SIG-M5 treated with dmso at 0.1 percent for 504 hours (cell line): ENCODE data around the gene SZT2.
"Not testable (repeated sequence)": the region's sequence is repeated elsewhere in the genome, so short reads cannot be mapped to it uniquely, and the experiment has no call there.

Experiments used
- DNase-seq: peaks from one replicate; lab custom pipeline; 2025; ENCODE audit not compliant: unreplicated experiment; lab: John Stamatoyannopoulos, UW

SZT2 gene

DNA sequence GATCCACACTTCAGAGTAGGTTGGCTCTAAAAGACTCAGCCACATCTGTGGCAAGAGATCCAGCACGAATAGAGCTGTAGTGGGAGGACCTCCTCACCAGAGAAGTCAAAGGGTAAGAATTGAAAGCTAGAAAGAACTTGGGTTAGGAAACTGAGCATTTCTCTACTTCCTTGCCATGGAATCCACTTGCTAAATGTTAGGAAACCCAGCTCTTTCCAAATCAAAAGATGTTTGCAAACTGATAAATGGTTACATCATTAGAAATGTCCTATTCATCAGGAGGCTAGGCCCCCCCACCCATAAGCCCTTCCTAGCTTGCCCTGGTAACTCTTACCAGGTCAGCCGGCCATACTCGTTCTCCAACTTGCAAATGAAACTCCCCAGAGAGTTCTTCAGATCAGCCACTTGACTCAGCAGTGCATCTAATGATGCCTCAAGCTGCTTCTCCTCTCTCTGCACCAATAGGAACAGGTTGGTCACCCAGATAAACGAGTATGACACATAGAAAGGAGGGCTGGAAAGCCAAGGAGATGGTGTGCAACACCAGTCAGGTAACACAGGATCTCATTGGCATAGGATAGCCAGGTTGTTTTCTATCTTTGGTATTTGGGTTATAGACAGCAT lies 1.6 kb upstream of the SZT2 start:
- DNase-seq = no peak

DNA sequence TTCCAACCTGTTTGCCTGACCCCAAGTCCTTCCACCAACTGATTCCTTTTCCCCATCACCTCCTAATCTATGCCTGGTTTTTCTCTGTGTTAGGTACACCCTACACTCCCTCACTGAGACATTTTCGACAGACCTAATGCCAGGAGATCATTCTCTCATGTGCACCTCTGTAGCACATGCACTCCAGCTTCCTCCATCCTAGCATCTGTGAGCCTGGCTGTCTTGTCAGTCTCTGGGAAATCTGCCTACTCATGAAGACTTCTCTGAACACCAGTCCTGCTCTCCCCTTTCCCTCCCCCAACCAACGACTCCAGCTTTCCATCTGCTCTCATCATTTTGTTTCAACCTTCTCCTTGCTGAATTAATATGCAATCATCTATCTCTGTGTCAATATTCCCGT lies 1.1 kb upstream of the SZT2 start:
- no peak for DNase-seq

DNA sequence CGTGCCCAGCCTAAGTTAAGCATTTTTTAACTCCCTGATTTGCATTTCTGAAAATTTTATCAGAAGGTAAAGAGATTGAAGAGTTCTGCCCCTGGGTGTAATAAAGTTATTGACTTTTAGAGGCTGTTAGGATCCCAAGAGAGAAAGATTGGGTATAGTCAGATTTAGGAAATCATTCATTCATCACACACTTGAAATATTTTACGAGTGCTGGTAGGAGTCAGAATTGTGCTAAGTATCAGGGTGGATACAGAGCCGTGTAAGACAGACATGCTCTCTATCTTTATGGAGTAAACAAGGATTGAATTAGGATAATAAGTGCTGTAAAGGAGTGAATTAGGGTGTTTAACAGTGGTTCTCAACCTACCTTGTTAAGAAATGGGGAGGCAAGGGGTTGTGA lies 3.0 kb downstream of the SZT2 start:
- DNase-seq = no peak

DNA sequence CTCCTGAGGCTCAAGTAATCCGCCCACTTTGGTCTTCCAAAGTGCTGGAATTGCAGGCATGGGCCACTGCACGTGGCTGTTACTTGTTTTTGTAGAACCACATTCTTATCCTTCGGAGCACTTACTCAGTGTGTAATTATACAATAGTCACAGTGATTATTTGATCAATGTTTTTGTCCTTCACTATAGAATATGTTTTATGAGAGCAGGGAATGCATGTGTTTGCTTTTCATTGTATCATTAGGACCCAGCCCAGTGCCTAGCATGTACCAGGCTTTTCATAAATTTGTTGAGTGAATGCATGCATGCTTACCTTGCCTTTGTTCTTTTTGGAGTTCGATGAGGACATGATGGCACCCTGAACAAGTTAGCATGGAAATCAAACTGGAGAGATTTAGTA lies 5.8 kb downstream of the SZT2 start:
- DNase-seq = no peak

DNA sequence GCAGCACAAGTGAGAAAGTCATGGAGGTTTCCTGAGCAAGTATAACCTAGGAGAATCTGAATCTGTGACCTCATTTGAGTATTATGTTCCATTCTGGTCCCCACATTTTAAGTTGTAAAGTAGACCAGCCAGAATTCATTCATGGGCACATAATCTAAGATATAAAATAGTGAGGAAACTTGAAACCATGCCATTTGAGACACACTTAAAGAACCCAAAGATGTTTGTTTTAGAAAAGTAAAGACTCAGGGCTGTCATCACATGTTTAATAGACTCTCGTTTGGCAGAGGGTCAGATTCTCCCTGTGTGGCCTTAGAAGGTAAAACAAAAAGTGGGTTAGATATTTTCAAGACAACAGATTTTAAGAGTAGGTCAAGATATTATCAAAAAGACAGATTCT lies 6.4 kb downstream of the SZT2 start:
- no peak for DNase-seq

DNA sequence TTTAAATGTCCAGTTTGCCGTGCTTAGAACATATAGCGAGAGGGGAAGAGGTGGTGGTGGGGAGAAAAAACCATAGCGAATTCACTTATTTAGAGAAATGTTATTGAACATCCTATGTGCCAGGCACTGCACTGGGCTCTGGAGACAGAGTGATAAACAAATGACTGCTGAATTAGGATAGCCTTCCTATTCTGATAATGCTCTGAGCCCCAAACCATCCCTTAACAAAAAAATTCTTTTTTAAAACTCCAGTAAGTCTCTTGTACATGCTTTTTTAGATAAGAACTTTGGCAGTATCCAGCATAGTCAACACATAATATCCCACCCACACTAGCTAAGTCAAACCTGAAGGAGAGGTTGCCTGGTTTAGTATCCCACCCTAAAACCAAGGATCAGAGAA lies 8.5 kb downstream of the SZT2 start:
- DNase-seq = no peak

DNA sequence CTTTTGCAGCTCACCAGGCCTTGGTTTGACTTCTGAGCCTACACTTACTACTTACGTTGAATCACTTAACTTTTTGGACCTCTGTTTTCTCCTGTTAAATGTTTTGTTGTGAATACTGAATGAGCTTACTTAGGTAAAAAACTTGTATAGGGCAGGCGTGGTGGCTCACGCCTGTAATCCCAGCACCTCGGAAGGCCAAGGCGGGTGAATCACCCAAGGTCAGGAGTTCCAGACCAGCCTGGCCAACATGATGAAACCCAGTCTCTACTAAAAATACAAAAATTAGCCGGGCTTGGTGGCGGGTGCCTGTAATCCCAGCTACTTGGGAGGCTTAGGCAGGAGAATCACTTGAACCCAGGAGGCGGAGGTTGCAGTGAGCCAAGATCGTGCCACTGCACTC lies 10.7 kb downstream of the SZT2 start:
- not testable (repeated sequence) for DNase-seq

DNA sequence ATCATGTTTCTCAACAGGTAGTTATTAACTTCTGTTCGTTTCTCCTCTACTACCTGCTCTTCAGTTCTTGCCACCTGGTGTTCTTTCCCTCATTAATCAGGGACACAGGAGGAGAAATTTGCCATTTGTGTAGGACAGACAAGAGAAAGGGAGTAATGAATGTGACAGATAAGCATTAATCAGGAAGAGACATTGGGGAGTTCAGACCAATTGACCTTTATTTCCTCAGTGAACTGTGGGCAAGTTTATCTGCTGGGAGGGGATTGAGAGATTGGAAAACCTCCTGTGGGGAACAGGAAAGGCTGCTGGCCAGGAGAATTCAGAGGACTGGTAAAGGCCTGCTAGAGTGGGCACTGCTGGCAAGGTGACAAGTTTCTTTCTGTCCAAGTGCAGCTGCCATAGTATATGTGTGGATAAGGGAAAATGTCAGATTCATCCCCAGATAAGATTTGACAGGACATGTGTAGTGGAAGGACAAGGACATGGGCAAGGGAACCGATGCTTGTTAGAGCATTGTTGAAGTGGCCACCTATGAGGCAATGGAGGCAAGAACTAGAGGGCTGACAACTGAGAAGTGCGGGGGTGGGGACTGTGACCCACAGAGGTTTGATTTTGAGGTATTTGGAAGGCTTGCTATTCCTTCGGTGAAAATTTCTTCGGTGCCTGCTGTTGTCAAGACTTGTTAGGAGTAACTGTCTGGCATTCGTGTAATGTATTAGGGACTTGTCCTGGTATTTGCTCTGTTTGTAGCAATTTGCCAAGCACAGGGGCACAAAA lies 12.6 kb downstream of the SZT2 start:
- no peak for DNase-seq

DNA sequence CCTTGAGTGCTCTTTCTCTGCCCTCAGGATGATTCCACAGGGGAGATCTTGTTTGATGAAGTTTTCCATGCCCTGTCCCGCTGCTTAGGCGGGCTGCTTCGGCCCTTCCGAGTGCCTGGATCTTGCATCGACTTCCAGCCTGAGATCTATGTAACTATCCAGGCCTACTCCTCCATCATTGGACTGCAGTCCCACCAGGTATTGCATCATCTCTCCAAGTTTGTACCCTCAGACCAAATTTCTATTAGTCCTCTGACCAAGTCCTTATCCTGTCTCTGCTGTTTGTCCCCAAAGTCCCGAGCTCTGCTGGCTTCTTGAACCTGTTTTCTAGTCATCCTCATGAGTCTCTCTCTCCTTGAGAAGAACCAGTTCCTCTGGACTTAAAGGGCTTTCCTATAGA lies 14.7 kb downstream of the SZT2 start:
- DNase-seq = no peak

DNA sequence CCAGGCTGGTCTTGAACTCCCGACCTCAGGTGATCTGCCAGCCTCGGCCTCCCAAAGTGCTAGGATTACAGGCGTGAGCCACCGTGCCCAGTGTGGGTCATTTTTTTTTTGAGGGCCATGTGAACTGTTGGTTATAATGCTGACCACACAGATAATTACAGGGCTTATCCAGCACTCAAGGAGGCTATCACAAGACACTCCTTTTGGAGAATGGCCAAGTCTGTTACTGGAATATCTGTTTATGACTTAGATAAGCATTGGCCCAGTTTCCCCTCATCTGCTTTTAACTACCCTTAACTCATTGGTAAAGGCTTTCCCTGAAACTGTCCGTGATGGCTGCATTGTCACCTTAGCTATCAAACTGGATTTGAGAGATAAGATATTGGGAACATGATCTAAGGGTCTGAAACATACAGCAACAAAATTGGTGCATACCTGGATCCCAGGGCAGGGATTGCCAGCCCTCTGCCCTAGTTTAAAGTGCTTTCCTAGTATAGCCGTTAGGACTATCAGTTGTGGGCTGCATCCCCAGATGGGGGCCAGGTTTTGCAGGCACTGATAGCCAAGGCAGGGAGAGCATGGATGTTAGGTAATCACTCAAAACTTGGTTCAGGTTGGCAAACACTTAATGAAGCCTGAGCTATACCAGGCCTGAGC lies 15.6 kb downstream of the SZT2 start:
- DNase-seq = no peak

DNA sequence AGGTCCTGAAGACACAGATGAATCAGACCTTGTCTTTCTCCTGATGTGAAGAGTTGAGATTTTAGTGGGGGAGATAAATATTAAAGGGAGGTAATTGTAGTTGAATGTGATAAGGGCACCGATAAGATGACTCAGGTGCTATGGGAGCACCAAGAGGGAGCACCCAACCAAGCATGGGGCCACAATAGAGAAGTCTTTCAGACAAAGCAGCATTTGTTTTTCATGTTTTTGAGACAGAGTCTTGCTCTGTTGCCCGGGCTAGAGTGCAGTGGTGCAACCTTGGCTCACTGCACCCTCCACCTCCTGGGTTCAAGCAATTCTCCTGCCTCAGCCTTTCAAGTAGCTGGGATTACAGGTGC lies 16.2 kb downstream of the SZT2 start:
- DNase-seq = no peak

DNA sequence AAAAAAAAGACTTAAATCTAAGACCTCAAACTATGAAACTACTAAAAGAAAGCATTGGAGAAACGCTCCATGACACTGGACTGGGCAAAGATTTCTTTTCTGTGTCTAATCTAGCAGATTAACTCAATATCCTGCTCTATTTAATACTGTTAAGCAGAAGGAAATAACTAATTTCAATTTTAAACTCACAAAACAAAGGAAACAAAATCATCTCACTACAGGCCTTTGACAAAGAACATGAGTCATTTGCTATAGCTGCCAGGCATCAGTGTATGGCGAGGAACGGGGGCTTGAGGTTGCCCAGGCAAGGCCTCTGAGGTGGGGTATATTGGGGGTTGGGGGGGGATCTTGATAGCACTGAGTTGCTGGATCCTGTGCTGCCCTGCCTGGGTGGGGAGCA lies 20.9 kb downstream of the SZT2 start:
- no peak for DNase-seq

DNA sequence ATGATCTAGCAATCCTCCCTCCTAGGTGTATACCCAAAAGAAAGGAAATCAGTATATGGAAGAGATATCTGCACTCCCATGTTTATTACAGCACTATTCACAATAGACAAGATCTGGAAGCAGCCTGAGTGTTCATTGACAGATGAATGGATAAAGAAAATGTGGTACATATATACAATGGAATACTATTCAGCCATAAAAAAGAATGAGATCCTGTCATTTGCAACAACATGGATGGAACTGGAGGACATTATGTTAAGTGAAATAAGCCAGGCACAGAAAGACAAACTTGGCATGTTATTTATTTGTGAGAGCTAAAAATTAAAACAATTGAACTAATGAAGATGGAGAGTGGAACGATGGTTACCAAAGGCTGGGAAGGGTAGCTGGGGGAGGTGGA lies 23.7 kb downstream of the SZT2 start:
- not testable (repeated sequence) for DNase-seq

DNA sequence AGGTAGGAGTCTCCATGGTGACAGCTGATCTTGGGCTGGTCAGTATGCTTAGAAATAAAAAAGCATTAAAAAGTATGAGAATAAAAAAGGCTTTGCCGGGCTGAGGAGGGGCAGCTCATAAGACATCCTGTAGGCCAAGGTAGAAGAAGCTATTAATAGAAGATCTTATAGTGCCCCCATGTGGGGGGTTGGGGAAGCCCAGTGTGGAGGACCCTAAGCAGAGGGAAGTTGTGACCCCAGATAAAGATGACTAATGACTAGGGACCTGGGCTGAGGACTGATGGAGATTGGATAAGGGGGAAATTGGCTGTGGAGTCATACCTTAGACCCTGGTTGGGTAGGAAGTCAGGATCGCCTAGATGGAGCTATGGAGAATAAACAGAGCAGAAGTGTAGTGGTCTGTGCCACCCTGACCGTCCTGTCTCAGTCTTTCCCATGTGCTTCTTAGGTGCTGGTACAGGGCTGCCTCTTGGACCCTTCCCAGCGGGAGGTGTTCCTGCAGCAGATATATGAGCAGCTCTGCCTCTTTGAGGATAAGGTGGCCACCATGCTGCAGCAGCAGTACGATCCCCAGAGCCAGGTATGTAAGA lies 25.0 kb downstream of the SZT2 start:
- DNase-seq = peak; percentile 52

DNA sequence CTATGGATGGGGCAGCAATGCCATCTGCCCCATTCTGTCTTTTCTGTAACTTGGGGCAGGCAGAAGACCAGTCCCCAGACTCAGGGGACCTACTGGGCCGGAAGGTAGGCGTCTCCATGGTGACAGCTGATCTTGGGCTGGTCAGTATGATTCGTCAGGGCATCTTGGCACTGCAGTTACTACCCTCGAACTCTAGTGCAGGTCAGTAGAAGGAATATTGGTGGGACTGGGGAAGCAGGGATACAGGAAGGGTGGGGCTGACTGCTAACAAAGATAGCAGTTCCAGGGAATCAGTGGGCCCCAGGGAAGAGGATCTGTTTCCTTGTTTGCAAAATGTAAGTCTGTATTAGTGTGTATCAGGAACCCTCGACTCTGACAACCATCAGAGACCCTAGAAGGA lies 26.2 kb downstream of the SZT2 start:
- no peak for DNase-seq

DNA sequence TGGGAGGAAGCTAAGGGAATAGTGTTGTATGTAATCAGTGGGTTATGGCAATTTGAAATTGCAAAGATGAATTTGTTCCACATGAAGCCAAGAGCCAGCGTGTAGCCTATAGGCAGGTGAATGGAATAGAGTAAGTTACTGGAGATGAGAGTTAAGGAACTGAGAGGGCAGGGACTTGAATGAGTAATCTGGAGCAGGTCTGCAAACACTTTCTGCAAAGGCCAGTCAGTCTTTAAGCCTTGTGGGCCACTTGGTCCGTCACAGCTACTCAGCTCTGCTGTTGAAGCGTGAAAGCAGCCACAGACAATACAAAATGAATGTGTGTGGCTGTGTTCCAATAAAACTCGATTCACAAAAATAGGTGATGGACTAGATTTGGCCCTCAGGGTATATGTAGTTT lies 29.2 kb downstream of the SZT2 start:
- DNase-seq = no peak

DNA sequence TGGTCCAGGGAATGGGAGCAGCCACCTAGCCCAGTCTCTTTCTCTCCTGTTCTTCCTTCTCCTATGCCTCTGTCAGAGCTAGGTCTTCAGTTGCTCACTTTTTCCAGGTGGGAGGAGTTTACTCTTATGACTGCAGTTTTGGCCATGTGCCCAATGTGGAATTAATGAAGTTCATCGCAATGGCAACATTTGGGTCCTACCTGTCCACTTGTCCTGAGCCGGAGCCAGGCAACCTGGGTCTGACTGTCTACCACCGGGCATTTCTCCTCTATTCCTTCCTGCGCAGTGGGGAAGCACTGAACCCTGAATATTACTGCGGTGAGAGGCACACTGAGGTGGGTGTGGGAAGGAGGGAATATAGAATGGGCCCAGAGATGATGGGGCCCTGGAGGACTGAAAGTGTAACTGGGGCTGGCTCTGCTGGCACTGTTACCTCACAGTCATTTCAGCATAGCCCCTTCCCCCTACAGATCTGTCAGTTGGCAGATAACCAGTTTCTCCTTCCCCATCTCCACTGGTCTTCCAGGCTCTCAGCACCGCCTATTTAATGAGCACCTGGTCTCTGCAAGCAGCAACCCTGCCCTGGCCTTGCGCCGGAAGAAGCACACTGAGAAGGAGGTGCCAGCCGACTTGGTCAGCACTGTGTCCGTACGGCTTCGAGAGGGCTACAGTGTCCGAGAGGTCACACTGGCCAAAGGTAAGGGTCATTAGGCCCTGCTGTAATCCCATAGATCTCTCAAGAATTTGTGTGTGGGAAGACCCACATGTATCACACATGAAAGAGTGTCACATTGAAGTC lies 30.1 kb downstream of the SZT2 start:
- no peak for DNase-seq

DNA sequence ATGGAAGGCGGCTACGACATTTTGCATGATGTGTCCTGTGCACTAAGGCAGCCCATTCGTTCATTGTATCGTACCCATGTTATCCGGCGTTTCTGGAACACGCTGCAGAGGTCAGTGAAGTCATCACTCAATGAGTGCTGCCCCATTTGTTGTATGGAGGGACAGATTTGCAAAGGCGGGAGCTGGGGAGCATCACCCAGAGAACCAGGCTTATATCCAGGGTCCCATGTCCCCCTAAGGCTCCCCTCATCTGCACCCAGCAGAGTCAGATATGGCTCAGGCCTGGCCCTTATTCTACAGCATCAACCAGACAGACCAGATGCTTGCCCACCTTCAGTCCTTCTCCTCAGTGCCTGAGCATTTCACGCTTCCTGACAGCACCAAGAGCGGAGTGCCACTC lies 31.2 kb downstream of the SZT2 start:
- DNase-seq = no peak

DNA sequence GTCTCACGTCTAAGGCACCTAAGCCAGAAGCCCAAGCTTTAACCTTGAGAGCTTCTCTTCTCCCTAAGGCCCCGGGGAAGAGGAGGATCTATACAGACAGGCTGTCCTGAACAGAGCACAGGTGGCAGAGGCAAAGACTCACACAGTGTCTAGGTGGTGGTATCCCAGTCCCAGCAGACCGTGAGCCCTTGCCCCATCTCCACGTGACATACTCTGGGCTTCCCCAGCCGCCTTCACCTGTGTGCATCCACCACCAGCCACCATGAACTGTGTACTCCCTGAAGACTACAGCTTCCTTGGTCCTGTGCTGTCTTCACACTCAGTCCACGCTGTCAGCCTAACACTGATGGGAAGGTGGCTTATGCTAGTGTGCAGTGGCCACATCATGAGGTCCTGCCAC lies 31.7 kb downstream of the SZT2 start:
- DNase-seq = no peak

DNA sequence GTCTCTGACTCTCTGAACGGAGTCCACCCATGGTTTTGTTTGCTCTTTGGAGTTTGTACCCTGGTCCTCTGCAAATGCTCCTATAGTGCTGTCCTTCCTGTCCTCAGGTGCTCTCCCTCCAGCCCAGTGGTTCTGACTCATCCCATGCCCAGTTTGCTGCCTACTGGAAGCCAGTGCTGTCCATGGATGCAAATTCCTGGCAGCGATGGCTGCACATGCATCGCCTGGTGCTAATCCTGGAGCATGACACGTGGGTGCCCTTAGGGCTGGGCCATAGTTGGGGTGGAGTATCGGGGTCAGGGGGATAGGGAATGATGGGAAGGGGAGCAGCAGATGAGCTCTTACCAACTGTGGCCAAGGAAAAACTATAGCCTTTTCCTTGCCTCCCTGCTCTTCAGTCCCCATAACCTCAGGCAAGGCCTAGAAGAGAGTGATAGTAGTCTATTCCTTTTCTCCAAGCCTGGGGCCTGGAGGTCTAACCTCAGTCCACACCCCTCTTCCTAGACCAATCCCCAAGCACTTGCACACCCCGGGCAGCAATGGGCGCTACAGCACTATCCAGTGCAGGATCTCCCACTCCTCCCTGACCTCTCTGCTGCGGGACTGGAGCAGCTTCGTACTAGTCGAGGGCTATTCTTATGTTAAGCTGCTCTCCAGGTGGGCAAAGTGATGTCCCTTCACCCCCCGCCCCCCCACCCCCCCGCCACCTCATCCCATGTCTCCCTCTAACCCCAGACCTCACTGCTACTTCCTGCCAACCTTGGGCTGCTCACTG lies 32.5 kb downstream of the SZT2 start:
- DNase-seq = no peak
